Spleen (tissue), 7 donors: ENCODE results near the gene DMD.

ENCODE experiments used
- POLR2A ChIP-seq, 3 donors: fragments of 450-650 bp; IDR thresholded peaks; one replicate each; pipeline ENCODE4 v1.5.1; 2017; ENCODE audit warnings: antibody characterized with exemption in 3 of 3, mild to moderate bottlenecking in 1 of 3
- POLR2AphosphoS5 ChIP-seq, 3 donors: sonication (generic); formaldehyde crosslinking; IDR thresholded peaks; one replicate each; pipeline ENCODE4 v1.5.1; 2017; ENCODE audit warnings: antibody characterized with exemption in 3 of 3
- TF ChIP-seq, protein P1 (sequence below), 11 experiments: fragments of 200-600 bp in 7 of 11; fragments of 450-650 bp in 4 of 11; sonication (generic) in 4 of 11; IDR thresholded peaks in 8 of 11; conservative IDR thresholded peaks in 3 of 11; 1 replicate in 7 of 11; 2 replicates in 4 of 11; pipeline versions ENCODE4 v1.4.0 to v1.8.0; 2016 to 2021; ENCODE audit warnings: antibody characterized with exemption in 11 of 11, inconsistent platforms in 4 of 11, mild to moderate bottlenecking in 1 of 11
- donor health status: DM: no; HTN: no; CAD: no; lungs with moderate emphysema.
- donor health status: DM: no; HTN: no; CAD: no.
- donor health status: DM: no; HTN: no; CAD: no.

DNA sequence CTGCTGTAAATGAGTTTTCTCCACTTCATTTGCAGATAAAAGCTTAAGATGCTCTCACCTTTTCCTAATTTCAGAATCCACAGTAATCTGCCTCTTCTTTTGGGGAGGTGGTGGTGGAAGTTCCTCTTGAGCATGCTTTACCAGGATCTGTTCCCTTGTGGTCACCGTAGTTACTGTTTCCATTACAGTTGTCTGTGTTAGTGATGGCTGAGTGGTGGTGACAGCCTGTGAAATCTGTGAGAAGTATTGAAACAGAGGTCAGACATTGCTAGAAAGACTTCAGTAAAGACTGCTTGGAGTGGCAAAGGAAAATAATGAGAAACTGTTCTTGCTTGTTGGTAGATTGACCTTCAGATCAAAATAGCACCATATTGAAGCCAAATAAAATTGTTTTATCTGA is 666.2 kb downstream of the DMD start:
- no peak for TF ChIP-seq POLR2A (IDR thresholded peaks at IDR 0.05)
- TF ChIP-seq POLR2AphosphoS5 (IDR thresholded peaks at IDR 0.05): no peak
- TF ChIP-seq, protein P1, sequence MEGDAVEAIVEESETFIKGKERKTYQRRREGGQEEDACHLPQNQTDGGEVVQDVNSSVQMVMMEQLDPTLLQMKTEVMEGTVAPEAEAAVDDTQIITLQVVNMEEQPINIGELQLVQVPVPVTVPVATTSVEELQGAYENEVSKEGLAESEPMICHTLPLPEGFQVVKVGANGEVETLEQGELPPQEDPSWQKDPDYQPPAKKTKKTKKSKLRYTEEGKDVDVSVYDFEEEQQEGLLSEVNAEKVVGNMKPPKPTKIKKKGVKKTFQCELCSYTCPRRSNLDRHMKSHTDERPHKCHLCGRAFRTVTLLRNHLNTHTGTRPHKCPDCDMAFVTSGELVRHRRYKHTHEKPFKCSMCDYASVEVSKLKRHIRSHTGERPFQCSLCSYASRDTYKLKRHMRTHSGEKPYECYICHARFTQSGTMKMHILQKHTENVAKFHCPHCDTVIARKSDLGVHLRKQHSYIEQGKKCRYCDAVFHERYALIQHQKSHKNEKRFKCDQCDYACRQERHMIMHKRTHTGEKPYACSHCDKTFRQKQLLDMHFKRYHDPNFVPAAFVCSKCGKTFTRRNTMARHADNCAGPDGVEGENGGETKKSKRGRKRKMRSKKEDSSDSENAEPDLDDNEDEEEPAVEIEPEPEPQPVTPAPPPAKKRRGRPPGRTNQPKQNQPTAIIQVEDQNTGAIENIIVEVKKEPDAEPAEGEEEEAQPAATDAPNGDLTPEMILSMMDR (IDR thresholded peaks at IDR 0.05 in 8 of 11, conservative IDR thresholded peaks at IDR 0.05 in 3 of 11): no peak
